ENCODE data around the gene MUSTN1.

DNA sequence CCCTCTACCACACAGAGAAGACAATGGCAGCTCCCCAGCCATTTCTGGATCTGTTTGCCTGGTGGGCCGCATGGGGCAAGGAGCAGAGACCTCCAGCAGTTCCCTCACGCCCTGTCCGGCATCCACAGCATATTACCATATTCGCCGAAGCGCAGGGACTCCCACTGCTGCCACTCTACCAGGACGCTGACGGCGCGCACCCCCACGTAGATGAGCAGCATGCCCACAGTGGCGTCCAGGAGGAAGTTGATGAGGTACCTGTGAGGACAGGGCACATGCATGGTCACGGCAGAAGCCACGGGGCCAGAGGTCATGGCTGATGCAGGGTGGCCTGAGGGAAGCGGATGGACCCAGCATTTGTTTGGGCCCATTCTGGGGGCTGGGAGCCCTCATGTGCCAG is 14.8 kb upstream of the MUSTN1 start:
- TF ChIP-seq, protein P1, sequence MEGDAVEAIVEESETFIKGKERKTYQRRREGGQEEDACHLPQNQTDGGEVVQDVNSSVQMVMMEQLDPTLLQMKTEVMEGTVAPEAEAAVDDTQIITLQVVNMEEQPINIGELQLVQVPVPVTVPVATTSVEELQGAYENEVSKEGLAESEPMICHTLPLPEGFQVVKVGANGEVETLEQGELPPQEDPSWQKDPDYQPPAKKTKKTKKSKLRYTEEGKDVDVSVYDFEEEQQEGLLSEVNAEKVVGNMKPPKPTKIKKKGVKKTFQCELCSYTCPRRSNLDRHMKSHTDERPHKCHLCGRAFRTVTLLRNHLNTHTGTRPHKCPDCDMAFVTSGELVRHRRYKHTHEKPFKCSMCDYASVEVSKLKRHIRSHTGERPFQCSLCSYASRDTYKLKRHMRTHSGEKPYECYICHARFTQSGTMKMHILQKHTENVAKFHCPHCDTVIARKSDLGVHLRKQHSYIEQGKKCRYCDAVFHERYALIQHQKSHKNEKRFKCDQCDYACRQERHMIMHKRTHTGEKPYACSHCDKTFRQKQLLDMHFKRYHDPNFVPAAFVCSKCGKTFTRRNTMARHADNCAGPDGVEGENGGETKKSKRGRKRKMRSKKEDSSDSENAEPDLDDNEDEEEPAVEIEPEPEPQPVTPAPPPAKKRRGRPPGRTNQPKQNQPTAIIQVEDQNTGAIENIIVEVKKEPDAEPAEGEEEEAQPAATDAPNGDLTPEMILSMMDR (optimal IDR thresholded peaks at IDR 0.05 in 1 of 3, IDR thresholded peaks at IDR 0.05 in 1 of 3, conservative IDR thresholded peaks at IDR 0.05 in 1 of 3; ENCODE audit: extremely low read depth in 1 of 3, insufficient read depth in 2 of 3, low read length in 3 of 3): no peak
- no peak for TF ChIP-seq EZH2 (IDR thresholded peaks at IDR 0.05; ENCODE audit: low read length)

All from keratinocyte (primary cell).